Inflammatory macrophage (primary cell): ENCODE results near the gene HS2ST1.
A peak's percentile ranks its signal among the peaks of the same experiment; 100 is the strongest.
"Not testable (repeated sequence)": the region's sequence is repeated elsewhere in the genome, so short reads cannot be mapped to it uniquely, and the experiment has no call there.

Source experiments
- DNase-seq, 2 donors: peaks; one replicate each; pipeline ENCODE4 v3.0.0-alpha.2; 2020 to 2022
- total RNA-seq, 18 experiments: gene quantifications; one replicate each; lab custom pipeline; 2026; ENCODE audit warnings: mixed read lengths in 6 of 18, inconsistent platforms in 2 of 18; lab: John Stamatoyannopoulos, UW

The HS2ST1 gene
- total RNA-seq = 24.5 to 165 (median 83.0) reads per million in 18 experiments

GRCh38 chr1:86914601-86914997 lies at the start of gene HS2ST1:
HS2ST1 (plus strand) TSS chr1:86914635.
- DNase-seq = no peak

GRCh38 chr1:86865973-86866637 lies 48.3 kb upstream of the HS2ST1 start:
- DNase-seq = no peak

DNA sequence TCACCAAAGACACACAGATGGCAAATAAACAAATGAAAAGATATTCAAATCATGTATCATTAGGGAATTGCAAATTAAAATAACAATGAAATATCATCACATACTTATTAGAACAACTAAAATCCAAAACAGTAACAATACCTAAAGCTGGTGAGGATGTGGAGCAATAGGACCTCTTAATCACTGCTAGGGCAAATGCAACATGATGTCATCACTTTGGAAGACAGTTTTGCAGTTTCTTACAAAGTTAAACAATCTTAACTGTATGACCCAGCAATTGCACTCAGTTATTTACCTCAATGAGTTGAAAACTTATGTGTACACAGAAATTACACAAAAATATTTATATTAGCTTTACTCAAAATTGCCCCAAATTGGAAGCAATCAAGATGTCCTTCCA lies 47.8 kb upstream of the HS2ST1 start:
- DNase-seq = peak; percentile 48 to 50

DNA sequence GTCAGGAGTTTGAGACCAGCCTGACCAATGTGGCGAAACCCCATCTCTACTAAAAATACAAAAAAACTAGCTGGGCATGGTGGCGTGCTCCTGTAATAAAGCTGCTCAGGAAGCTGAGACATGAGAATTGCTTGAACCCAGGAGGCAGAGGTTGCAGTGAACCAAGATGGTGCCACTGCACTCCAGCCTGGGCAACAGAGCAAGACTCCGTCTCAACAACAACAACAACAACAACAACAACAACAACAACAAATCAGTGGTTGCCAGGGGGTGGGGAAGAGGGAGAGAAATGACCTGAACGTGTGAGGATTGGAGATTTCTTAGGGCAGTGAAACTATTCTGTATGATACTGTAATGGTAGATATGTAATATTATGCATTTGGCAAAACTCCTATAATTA lies 47.2 kb upstream of the HS2ST1 start:
- not testable (repeated sequence) for DNase-seq

DNA sequence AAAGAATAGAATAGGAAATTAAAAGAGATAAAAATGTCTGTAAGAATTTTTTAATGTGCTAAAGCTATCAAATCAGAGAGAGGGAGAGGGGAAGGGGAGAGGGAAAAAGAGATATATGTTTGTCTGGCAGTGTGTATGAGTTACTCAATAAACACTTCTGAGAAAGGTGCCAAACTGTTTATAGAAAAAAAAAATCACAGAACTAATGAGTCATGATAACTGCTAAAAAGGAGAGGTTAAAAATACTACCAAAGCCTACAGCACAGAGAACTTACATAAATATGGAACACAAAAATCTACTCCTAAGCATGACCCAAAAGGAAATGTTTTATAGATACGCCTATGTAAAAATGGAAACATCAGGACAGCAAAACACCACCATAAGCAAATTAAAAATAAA lies 46.0 kb upstream of the HS2ST1 start:
- no peak for DNase-seq

- DNase-seq = no peak
Observed at GRCh38 chr1:86871001-86871400, 43.4 kb upstream of the HS2ST1 start.

GRCh38 chr1:86872086-86872485 lies 42.3 kb upstream of the HS2ST1 start:
- no peak for DNase-seq

GRCh38 chr1:86875722-86876121 lies 38.7 kb upstream of the HS2ST1 start:
- DNase-seq = no peak

DNA sequence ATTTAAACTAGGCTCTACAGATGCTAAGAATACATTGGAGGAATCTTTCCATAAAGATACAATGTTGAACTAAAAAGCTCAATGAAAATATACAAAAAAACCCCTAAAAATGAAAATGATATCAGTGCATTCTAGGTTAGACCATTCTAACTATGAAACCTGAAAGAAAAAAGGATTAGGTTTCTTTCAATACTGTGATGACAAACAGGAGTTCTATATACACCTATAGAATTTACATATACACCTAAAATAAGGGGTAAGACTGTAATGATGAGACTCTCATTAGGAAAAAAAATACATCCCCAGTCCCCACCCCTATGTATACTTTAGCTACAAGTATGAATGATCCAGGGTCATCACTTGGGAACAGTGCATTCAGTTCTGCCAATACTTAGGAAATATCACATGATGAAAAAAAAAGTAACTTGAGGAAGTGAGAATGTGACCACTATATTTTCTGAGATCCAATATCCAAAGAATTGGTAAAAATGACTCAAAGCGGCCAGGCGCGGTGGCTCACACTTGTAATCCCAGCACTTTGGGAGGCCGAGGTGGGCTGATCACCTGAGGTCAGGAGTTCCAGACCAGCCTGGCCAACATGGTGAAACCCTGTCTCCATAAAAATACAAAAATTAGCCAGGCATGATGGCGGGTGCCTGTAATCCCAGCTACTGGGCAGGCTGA lies 26.8 kb upstream of the HS2ST1 start:
- no peak for DNase-seq

DNA sequence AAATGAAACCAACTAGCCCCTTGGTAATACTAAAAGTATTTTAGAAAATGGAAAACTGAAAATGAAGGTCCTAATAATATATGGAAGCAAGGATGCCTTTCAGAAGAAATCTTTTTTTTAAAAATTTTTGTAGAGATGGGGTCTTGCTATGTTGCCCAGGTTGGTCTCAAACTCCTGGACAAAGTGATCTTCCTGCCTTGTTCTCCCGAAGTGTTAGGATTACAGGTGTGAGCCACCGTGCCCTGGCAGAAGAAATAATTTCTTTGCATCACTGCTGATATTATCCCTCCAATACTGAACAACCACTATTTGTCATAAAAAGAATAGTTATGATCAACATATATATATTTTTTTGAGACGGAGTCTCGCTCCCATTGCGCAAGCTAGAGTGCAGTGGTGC lies 26.1 kb upstream of the HS2ST1 start:
- no peak for DNase-seq

GRCh38 chr1:86899401-86899800 lies 15.0 kb upstream of the HS2ST1 start:
- not testable (repeated sequence) for DNase-seq

GRCh38 chr1:86905875-86906274 lies 8.6 kb upstream of the HS2ST1 start:
- no peak for DNase-seq

- no peak for DNase-seq
Observed at GRCh38 chr1:86906419-86906818, 8.0 kb upstream of the HS2ST1 start.

- DNase-seq = no peak
Observed at GRCh38 chr1:86912281-86912900, 2.0 kb upstream of the HS2ST1 start.

DNA sequence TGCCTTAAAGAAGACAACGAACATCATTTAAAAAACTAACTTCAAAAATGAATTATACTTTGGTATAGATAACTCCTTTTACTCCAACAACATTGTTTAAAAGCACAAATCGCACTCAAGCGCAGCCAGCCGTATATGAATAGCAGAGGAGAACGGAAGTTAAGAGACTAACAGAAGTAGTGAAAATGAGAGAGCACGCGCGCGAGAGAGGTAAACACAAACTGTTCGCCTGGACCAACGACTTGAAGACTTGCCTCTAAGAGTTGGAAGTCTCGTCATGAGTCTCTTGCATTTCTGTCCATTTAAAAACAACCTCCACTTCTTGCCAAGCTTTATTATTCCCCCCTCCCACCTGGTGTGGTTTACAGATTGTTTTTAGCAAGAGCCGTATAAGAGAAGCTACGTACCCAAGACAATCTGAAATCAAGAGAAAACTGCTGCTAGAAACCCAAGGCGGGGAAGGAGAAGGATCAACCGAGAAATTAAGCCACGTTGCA lies 988 bp upstream of the HS2ST1 start:
- peak; percentile 46 to 48 for DNase-seq

DNA sequence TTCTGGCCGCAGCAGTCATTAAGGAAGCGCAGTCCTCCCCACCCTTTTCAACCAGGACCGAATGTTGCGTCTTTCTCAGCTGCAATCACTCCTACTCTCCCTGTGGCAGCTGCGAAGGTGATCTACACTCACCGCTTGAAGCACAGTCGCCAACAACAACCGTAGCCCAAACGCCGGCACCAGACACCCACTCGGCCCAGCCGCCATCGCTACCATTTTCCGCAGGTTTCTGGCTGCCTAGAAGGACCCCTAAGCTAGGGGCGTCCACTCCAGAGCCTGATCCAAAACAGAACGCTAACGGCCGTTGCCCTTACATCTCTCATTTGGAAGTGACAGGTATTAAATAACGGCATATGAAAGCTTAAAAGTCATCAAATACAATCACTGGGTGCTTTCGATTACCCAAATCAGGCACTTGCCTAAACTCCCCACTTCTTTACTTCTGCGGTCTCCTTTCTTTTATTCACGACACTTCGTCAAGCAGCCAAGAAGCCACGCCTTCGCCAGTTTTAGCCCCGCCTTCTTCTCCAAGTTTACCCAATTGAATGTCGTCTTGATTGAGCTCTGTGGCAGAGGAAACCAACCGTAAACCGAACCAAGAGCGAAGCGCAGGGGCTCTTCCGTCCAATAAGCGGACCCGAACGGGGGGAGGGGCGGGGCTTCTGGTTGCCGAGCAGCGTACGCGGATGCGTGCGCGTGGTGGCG lies 387 bp upstream of the HS2ST1 start, which contains the start of gene SELENOF:
Gene SELENOF, minus strand, starts transcription at position 231 of the 705 bp plus-strand sequence. Its CDS starts 15 bp downstream, at position 216.
- DNase-seq = peak; percentile 100

DNA sequence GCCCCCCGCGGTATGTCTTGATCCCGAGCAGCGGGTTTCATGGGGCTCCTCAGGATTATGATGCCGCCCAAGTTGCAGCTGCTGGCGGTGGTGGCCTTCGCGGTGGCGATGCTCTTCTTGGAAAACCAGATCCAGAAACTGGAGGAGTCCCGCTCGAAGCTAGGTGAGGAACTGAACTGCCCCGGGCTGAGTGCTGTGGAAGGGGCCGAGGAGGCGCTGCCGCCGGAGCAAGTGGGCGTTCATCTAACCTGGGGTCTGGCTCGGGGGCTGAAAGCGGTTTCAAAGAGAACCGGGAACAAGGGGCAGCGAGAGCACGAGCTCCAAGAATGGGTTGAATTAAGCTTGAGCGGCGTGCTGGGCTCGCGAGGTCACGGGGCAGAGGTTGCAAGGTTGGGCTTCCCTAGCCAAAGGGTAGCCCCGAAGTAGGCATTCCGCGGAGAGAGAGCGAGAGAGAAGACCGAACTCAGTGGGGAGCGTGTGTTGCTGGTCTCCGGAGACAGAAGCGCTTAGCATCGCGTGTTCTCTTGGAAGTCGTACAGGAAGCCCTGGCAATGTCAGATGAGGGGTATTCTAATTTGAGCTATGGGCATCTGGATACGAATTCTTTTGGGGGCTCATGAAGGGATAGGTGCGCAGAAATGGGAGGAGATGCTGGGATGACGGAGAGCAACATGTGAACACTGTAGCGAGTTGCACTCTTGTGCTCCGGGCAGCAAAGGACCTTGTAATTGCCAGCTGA lies 732 bp downstream of the HS2ST1 start:
- peak; percentile 55 to 63 for DNase-seq

DNA sequence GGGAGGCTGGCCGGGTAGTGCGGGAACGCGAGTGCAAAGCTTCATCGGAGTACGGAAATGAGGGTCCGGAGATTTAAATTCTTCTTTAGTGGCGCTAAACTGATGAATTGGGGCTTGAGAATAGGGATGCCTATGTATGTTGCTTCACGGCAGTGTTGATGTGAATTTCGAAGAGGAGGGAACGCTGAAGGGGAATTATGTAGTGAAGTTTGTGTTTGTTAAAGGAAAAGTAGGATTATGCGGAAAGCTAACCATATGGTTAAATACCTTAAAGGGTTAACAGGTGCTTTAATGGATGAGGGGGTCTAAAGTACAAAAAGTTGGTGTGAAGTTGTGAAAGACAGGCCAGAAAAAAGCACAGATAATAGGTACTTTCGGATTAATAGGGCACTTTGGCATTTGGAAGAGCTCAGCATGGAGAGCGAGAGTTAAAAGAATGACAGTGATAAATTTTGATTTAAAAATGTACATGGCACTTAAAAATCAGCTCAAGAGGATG lies 1.4 kb downstream of the HS2ST1 start:
- DNase-seq = no peak

DNA sequence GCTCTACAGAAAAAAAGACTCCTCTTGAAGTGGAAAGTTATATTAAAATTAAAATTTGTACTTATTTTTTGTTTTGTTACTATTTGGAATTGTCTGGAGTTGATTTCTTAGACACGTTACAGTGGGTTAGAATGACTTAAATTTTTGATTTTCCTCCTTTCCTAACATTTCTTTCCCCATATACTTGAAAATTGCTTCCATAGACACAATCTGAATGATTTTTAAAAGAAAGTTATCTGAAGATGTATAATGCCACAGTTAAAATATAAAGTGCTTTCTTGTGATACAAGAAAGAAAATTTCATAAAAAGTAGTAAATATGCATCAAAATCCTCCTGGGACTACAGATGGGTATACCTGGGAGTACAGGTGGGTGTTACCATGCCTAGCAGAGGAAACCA lies 2.3 kb downstream of the HS2ST1 start:
- DNase-seq = no peak

DNA sequence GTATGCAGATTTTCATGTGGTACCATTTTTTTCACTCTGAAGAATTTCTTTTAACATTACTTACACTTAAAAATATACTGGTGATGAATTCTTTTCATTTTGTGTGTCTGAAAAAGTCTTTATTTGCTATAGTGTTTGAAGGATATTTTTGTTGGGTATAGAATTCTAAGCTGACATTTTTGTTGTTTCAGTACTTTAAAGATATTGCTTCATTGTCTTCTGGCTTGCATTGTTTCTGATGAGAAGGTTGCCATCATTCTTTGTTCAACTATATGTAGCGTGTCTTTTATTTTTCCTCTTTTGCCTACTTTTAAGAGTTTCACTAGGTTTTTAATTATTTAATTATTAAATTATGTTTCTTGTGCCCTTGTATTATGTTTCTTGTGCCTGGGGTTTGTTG lies 8.0 kb downstream of the HS2ST1 start:
- no peak for DNase-seq

DNA sequence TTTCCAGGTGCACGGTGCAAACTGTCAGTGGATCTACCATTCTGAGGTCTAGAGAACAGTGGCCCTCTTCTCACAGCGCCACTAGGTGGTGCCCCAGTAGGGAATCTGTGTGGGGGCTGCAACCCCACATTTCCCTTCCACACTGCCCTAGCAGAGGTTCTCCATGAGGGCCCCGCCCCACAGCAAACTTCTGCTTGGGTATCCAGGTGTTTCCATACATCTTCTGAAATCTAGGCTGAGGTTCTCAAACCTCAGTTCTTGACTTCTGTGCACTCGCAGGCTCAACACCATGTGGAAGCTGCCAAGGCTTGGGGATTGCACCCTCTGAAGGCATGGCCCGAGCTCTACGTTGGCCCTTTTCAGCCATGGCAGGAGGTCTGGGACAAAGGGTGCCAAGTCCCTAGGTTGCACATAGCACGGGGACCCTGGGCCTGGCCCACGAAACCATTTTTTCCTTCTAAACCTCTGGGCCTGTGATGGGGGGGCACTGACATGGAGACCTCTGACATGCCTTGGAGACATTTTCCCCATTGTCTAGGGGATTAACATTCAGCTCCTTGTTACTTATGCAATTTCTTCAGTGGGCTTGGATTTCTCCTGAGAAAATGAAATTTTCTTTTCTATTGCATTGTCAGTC lies 10.0 kb downstream of the HS2ST1 start:
- no peak for DNase-seq

DNA sequence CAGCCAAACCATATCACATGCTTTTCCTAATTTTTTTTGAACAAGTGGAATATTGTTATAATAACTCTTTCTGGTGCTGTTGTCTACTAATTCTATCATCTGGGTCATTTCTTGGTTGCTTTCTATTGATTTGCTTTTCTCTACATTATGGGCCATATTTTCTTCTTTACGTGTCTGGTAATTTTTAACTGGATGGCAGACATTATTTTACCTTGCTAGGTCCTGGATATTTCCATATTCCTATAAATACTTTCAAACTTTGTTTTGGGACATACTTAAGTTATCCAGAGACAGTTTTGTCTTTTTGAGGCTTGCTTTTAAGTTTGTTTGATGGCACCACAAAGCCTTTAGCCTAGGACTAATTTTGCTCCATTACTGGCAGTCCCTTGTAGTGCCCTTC lies 11.3 kb downstream of the HS2ST1 start:
- DNase-seq = no peak
